ENCODE results near the gene TTC12.

- TF ChIP-seq CTCF (IDR thresholded peaks at IDR 0.05), result no peak
- no peak for TF ChIP-seq POLR2A (IDR thresholded peaks at IDR 0.05)
Measured at GRCh38 chr11:113275602-113276001, 38.8 kb upstream of the TTC12 start.

Measured in body of pancreas (tissue), 4 donors.